ENCODE results near the gene LZTR1.

The LZTR1 gene

GRCh38 chr22:20992056-20992442, 10.0 kb downstream of the LZTR1 start:
- peak overlapping the region in 1 of 2 donors; percentile 4 for H3K4me3 ChIP-seq (ENCODE audit: low read length in 2 of 2)
- H3K9ac ChIP-seq (ENCODE audit: low read depth, low read length, poor library complexity) = no peak overlapping the region
- no peak overlapping the region for H4K8ac ChIP-seq (ENCODE audit: low read depth, low read length)
- H2BK15ac ChIP-seq (ENCODE audit: low read length) = no peak overlapping the region
- no peak overlapping the region for H2BK5ac ChIP-seq (ENCODE audit: low read length)
- no CpG with 5 or more reads among the region's 7 CpGs for WGBS, 2 donors (ENCODE audit: extremely low coverage in 2 of 2, insufficient read length in 2 of 2, insufficient replicate concordance in 1 of 2)
- H3K23ac ChIP-seq (ENCODE audit: low read depth, low read length, poor library complexity) = no peak overlapping the region
- H3K27me3 ChIP-seq (ENCODE audit: control insufficient read depth in 3 of 3, insufficient read depth in 3 of 3, low read depth in 1 of 3, low read length in 3 of 3) = no peaks in the 10 kb centered on the region
- DNase-seq (ENCODE audit: low spot score) = no peak
- no peak overlapping the region for H3K4ac ChIP-seq (ENCODE audit: low read length)
- no peak overlapping the region for H3K4me2 ChIP-seq (ENCODE audit: insufficient read depth, low read length, poor library complexity, severe bottlenecking)
- H3K14ac ChIP-seq (ENCODE audit: low read length) = no peak overlapping the region
- H3K9me3 ChIP-seq (replicated peaks in 1 of 2; ENCODE audit: control insufficient read depth in 2 of 2, insufficient read depth in 1 of 2, low read depth in 1 of 2, low read length in 2 of 2) = no peaks in the 10 kb centered on the region
- no peak overlapping the region for H3K18ac ChIP-seq (ENCODE audit: low read length)
- H2BK120ac ChIP-seq (ENCODE audit: low read depth, low read length) = no peak overlapping the region
- H3K36me3 ChIP-seq (replicated peaks in 1 of 2; ENCODE audit: control insufficient read depth in 2 of 2, insufficient read depth in 2 of 2, low read length in 2 of 2) = peaks cover 51 to 74% of the 10 kb centered on the region in 2 donors
- no peak overlapping the region for H2AK5ac ChIP-seq (ENCODE audit: low read depth, low read length)
- H2BK12ac ChIP-seq (ENCODE audit: low read length) = no peak overlapping the region
- H3K4me1 ChIP-seq (ENCODE audit: control insufficient read depth in 2 of 2, insufficient read depth in 1 of 2, low read depth in 1 of 2, low read length in 2 of 2) = no peaks in the 10 kb centered on the region
- H2AFZ ChIP-seq (ENCODE audit: low read length) = no peak overlapping the region
- H4K91ac ChIP-seq (ENCODE audit: low read depth, low read length, poor library complexity) = no peak overlapping the region
- no peak overlapping the region for H3K27ac ChIP-seq (replicated peaks; ENCODE audit: low read length)
- peaks cover 5% of the 10 kb centered on the region for H3K79me1 ChIP-seq (ENCODE audit: low read depth, low read length)

GRCh38 chr22:20992456-20993303, 10.6 kb downstream of the LZTR1 start:
- Histone ChIP-seq H3K9me3 (replicated peaks in 1 of 2; ENCODE audit: control insufficient read depth in 2 of 2, insufficient read depth in 1 of 2, low read depth in 1 of 2, low read length in 2 of 2) (no peaks in the 10 kb centered on the region), H3K4me1 (ENCODE audit: control insufficient read depth in 2 of 2, insufficient read depth in 1 of 2, low read depth in 1 of 2, low read length in 2 of 2) (no peaks in the 10 kb centered on the region), H2AK5ac (ENCODE audit: low read depth, low read length) (no peak overlapping the region), H3K18ac (ENCODE audit: low read length) (no peak overlapping the region), H3K4me3 (ENCODE audit: low read length in 2 of 2) (no peak overlapping the region), H4K8ac (ENCODE audit: low read depth, low read length) (no peak overlapping the region), H3K27ac (replicated peaks; ENCODE audit: low read length) (no peak overlapping the region), H3K23ac (ENCODE audit: low read depth, low read length, poor library complexity) (peak overlapping the region; percentile 91), H2BK120ac (ENCODE audit: low read depth, low read length) (no peak overlapping the region), H3K14ac (ENCODE audit: low read length) (no peak overlapping the region), H3K27me3 (ENCODE audit: control insufficient read depth in 3 of 3, insufficient read depth in 3 of 3, low read depth in 1 of 3, low read length in 3 of 3) (no peaks in the 10 kb centered on the region), H3K36me3 (replicated peaks in 1 of 2; ENCODE audit: control insufficient read depth in 2 of 2, insufficient read depth in 2 of 2, low read length in 2 of 2) (peaks cover 54 to 76% of the 10 kb centered on the region in 2 donors), H3K9ac (ENCODE audit: low read depth, low read length, poor library complexity) (peak overlapping the region; percentile 34), H4K91ac (ENCODE audit: low read depth, low read length, poor library complexity) (no peak overlapping the region), H3K4ac (ENCODE audit: low read length) (no peak overlapping the region), H2BK15ac (ENCODE audit: low read length) (peak overlapping the region; percentile 27), H2BK5ac (ENCODE audit: low read length) (no peak overlapping the region), H3K79me1 (ENCODE audit: low read depth, low read length) (peaks cover 2% of the 10 kb centered on the region), H3K4me2 (ENCODE audit: insufficient read depth, low read length, poor library complexity, severe bottlenecking) (no peak overlapping the region), H2BK12ac (ENCODE audit: low read length) (no peak overlapping the region), H2AFZ (ENCODE audit: low read length) (no peak overlapping the region)
- no peak for DNase-seq (ENCODE audit: low spot score)
- no CpG with 5 or more reads among the region's 21 CpGs for WGBS, 2 donors (ENCODE audit: extremely low coverage in 2 of 2, insufficient read length in 2 of 2, insufficient replicate concordance in 1 of 2)

- H2BK12ac ChIP-seq (ENCODE audit: low read length) = no peak overlapping the region
- H2BK5ac ChIP-seq (ENCODE audit: low read length) = no peak overlapping the region
- peak overlapping the region; percentile 91 for H3K23ac ChIP-seq (ENCODE audit: low read depth, low read length, poor library complexity)
- no peak for DNase-seq (ENCODE audit: low spot score)
- H2BK120ac ChIP-seq (ENCODE audit: low read depth, low read length) = no peak overlapping the region
- H3K9ac ChIP-seq (ENCODE audit: low read depth, low read length, poor library complexity) = no peak overlapping the region
- H3K9me3 ChIP-seq (replicated peaks in 1 of 2; ENCODE audit: control insufficient read depth in 2 of 2, insufficient read depth in 1 of 2, low read depth in 1 of 2, low read length in 2 of 2) = no peaks in the 10 kb centered on the region
- H4K91ac ChIP-seq (ENCODE audit: low read depth, low read length, poor library complexity) = no peak overlapping the region
- H2BK15ac ChIP-seq (ENCODE audit: low read length) = no peak overlapping the region
- H2AK5ac ChIP-seq (ENCODE audit: low read depth, low read length) = no peak overlapping the region
- H3K27me3 ChIP-seq (ENCODE audit: control insufficient read depth in 3 of 3, insufficient read depth in 3 of 3, low read depth in 1 of 3, low read length in 3 of 3) = no peaks in the 10 kb centered on the region
- H3K4me1 ChIP-seq (ENCODE audit: control insufficient read depth in 2 of 2, insufficient read depth in 1 of 2, low read depth in 1 of 2, low read length in 2 of 2) = no peaks in the 10 kb centered on the region
- WGBS, 2 donors (ENCODE audit: extremely low coverage in 2 of 2, insufficient read length in 2 of 2, insufficient replicate concordance in 1 of 2) = no CpG with 5 or more reads among the region's 29 CpGs
- H3K4ac ChIP-seq (ENCODE audit: low read length) = no peak overlapping the region
- no peak overlapping the region for H3K14ac ChIP-seq (ENCODE audit: low read length)
- peaks cover 55 to 77% of the 10 kb centered on the region in 2 donors for H3K36me3 ChIP-seq (replicated peaks in 1 of 2; ENCODE audit: control insufficient read depth in 2 of 2, insufficient read depth in 2 of 2, low read length in 2 of 2)
- H3K27ac ChIP-seq (replicated peaks; ENCODE audit: low read length) = no peak overlapping the region
- H3K79me1 ChIP-seq (ENCODE audit: low read depth, low read length) = peaks cover 2% of the 10 kb centered on the region
- H3K4me3 ChIP-seq (ENCODE audit: low read length in 2 of 2) = no peak overlapping the region
- H4K8ac ChIP-seq (ENCODE audit: low read depth, low read length) = peak overlapping the region; percentile 23
- H3K4me2 ChIP-seq (ENCODE audit: insufficient read depth, low read length, poor library complexity, severe bottlenecking) = no peak overlapping the region
- H2AFZ ChIP-seq (ENCODE audit: low read length) = no peak overlapping the region
- no peak overlapping the region for H3K18ac ChIP-seq (ENCODE audit: low read length)
Observed at GRCh38 chr22:20993304-20994127, 11.4 kb downstream of the LZTR1 start.
